Liver (tissue), 9 donors: ENCODE results near the gene TEX14. TPM values are rescaled to one million over a fixed set of nuclear protein-coding genes. Genes with fewer than 3 reads are reported as not detected.

Experiments used
- DNase-seq: peaks from one replicate; pipeline ENCODE4 v3.0.0-alpha.2; 2017; ENCODE audit warnings: low spot score
- H3K27ac ChIP-seq, 2 donors: one replicate each; pipeline ENCODE4 v1.7.0; 2013; ENCODE audit warnings: inconsistent platforms in 2 of 2, low read length in 2 of 2, control low read depth in 1 of 2, low read depth in 1 of 2, mild to moderate bottlenecking in 1 of 2
- H3K27me3 ChIP-seq, 4 donors: one replicate each; pipeline versions ENCODE4 v1.6.1 to v1.7.0; 2013; ENCODE audit warnings: low read length in 3 of 4, inconsistent platforms in 1 of 4, mild to moderate bottlenecking in 1 of 4, moderate library complexity in 1 of 4; ENCODE audit not compliant: control insufficient read depth in 4 of 4, insufficient read depth in 4 of 4
- H3K36me3 ChIP-seq, 4 donors: one replicate each; pipeline versions ENCODE4 v1.6.1 to v1.7.0; 2013; ENCODE audit warnings: low read length in 3 of 4, mild to moderate bottlenecking in 3 of 4, low read depth in 1 of 4, moderate library complexity in 1 of 4; ENCODE audit not compliant: control insufficient read depth in 4 of 4, insufficient read depth in 3 of 4
- H3K4me1 ChIP-seq, 4 donors: one replicate each; pipeline versions ENCODE4 v1.6.1 to v1.7.0; 2013; ENCODE audit warnings: low read length in 3 of 4, mild to moderate bottlenecking in 3 of 4, moderate library complexity in 1 of 4; ENCODE audit not compliant: control insufficient read depth in 4 of 4, insufficient read depth in 4 of 4
- H3K4me3 ChIP-seq, 3 donors: one replicate each; pipeline versions ENCODE4 v1.6.1 to v1.7.0; 2013; ENCODE audit warnings: low read length in 3 of 3, control low read depth in 1 of 3, low read depth in 1 of 3, mild to moderate bottlenecking in 1 of 3
- H3K9ac ChIP-seq, 2 donors: one replicate each; pipeline ENCODE4 v1.7.0; 2013; ENCODE audit warnings: low read length in 2 of 2, mild to moderate bottlenecking in 2 of 2, moderate library complexity in 2 of 2, control low read depth in 1 of 2, low read depth in 1 of 2
- H3K9me3 ChIP-seq, 4 donors: one replicate each; pipeline versions ENCODE4 v1.6.1 to v1.7.0; 2013; ENCODE audit warnings: low read length in 3 of 4; ENCODE audit not compliant: control insufficient read depth in 4 of 4
- CTCF ChIP-seq: fragments of 150-350 bp; IDR thresholded peaks from 2 replicates; pipeline ENCODE4 v1.5.1; 2017; ENCODE audit warnings: improper control_type of control experiment, low read depth, low read length; ENCODE audit not compliant: missing input control
- EGR1 ChIP-seq, 2 donors: IDR thresholded peaks; 2 replicates each; pipeline ENCODE4 v1.6.1; 2016 to 2018; ENCODE audit warnings: antibody characterized with exemption in 2 of 2, low read depth in 2 of 2
- FOXA1 ChIP-seq: IDR thresholded peaks from 2 replicates; pipeline ENCODE4 v1.6.1; 2016; ENCODE audit warnings: antibody characterized with exemption
- GABPA ChIP-seq, 2 donors: IDR thresholded peaks in 1 of 2; conservative IDR thresholded peaks in 1 of 2; 2 replicates each; pipeline ENCODE4 v1.6.1; 2016; ENCODE audit warnings: antibody characterized with exemption in 2 of 2, mild to moderate bottlenecking in 1 of 2, moderate library complexity in 1 of 2
- HNF4A ChIP-seq, 2 donors: conservative IDR thresholded peaks; 2 replicates each; pipeline ENCODE4 v1.6.1; 2016; ENCODE audit warnings: antibody characterized with exemption in 2 of 2, mild to moderate bottlenecking in 2 of 2
- JUND ChIP-seq, 2 donors: IDR thresholded peaks; 2 replicates each; pipeline ENCODE4 v1.6.1; 2016; ENCODE audit warnings: antibody characterized with exemption in 2 of 2
- NR2F2 ChIP-seq: IDR thresholded peaks from 2 replicates; pipeline ENCODE4 v1.6.1; 2016; ENCODE audit warnings: antibody characterized with exemption
- RAD21 ChIP-seq, 2 donors: IDR thresholded peaks; 2 replicates each; pipeline ENCODE4 v1.6.1; 2016; ENCODE audit warnings: antibody characterized with exemption in 2 of 2, mild to moderate bottlenecking in 2 of 2
- SP1 ChIP-seq: IDR thresholded peaks from 2 replicates; pipeline ENCODE4 v1.6.1; 2018; ENCODE audit warnings: antibody characterized with exemption, mild to moderate bottlenecking
- ZBTB33 ChIP-seq: IDR thresholded peaks from 2 replicates; pipeline ENCODE4 v1.6.1; 2016; ENCODE audit warnings: antibody characterized with exemption
- WGBS: extraction: QIAGEN DNeasy Blood & Tissue Kit; methylation state at CpG from one replicate; pipeline ENCODE4 v1.1.7; 2013; 5-methylcytosine and 5-hydroxymethylcytosine counted together
- polyA plus RNA-seq, 2 donors: library from polyadenylated mRNA; stranded (reverse) in 1 of 2; unstranded in 1 of 2; fragments of 200-250 nt in 1 of 2; fragments of >200 nt in 1 of 2; fragmentation: Nextera tagmentation in 1 of 2; extraction: Ambion mirVana in 1 of 2; gene quantifications; one replicate each; pipeline versions ENCODE4 v1.2.1 to v1.2.3, GENCODE V29; 2013 to 2015
- total RNA-seq, 2 donors: library from RNA; depleted of rRNA; stranded (reverse); fragments of >200 nt; gene quantifications; one replicate each; pipeline ENCODE4 v1.2.3, GENCODE V29; 2014
- TF ChIP-seq, protein P1 (sequence below): IDR thresholded peaks from 2 replicates; pipeline ENCODE4 v1.6.1; 2016; ENCODE audit warnings: antibody characterized with exemption, mild to moderate bottlenecking
- donor health status: healthy.
- donor health status: healthy.
- donor health status: healthy.
- donor health status: healthy.
- donor health status: healthy.

TEX14 gene
- total and polyA plus RNA-seq, 4 donors = 0.01 to 0.17 (median 0.13) TPM

DNA sequence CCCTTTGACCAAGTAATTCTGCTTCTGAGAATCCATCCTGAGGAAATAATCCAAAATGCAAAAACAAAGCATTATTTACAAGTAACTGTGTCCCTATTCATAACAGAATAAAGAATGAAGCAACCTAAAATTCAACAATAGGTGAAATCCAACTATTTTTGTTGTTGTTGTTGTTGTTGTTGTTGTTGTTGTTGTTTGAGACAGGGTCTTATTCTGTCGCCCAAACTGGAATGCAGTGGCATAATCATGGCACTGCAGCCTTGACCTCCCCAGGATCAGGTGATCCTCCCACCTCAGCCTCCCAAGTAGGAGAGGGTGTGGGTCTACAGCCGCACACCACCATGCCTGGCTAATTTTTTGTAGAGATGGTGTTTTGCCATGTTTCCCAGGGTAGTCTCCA is 101.5 kb downstream of the TEX14 start:
- Histone ChIP-seq H3K36me3 (no peaks in the 10 kb centered on the region), H3K4me3 (no peak overlapping the region), H3K9me3 (no peaks in the 10 kb centered on the region), H3K27ac (no peak overlapping the region), H3K27me3 (no peaks in the 10 kb centered on the region), H3K9ac (no peak overlapping the region), H3K4me1 (no peaks in the 10 kb centered on the region)
- TF ChIP-seq, protein P1, sequence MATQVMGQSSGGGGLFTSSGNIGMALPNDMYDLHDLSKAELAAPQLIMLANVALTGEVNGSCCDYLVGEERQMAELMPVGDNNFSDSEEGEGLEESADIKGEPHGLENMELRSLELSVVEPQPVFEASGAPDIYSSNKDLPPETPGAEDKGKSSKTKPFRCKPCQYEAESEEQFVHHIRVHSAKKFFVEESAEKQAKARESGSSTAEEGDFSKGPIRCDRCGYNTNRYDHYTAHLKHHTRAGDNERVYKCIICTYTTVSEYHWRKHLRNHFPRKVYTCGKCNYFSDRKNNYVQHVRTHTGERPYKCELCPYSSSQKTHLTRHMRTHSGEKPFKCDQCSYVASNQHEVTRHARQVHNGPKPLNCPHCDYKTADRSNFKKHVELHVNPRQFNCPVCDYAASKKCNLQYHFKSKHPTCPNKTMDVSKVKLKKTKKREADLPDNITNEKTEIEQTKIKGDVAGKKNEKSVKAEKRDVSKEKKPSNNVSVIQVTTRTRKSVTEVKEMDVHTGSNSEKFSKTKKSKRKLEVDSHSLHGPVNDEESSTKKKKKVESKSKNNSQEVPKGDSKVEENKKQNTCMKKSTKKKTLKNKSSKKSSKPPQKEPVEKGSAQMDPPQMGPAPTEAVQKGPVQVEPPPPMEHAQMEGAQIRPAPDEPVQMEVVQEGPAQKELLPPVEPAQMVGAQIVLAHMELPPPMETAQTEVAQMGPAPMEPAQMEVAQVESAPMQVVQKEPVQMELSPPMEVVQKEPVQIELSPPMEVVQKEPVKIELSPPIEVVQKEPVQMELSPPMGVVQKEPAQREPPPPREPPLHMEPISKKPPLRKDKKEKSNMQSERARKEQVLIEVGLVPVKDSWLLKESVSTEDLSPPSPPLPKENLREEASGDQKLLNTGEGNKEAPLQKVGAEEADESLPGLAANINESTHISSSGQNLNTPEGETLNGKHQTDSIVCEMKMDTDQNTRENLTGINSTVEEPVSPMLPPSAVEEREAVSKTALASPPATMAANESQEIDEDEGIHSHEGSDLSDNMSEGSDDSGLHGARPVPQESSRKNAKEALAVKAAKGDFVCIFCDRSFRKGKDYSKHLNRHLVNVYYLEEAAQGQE = no peak
- TF ChIP-seq CTCF (no peak), NR2F2 (no peak), FOXA1 (no peak), ZBTB33 (no peak), HNF4A (conservative IDR thresholded peaks at IDR 0.05) (no peak), GABPA (IDR thresholded peaks at IDR 0.05 in 1 of 2, conservative IDR thresholded peaks at IDR 0.05 in 1 of 2) (no peak), EGR1 (IDR thresholded peaks at IDR 0.05; ENCODE audit: low read depth in 2 of 2) (no peak), SP1 (no peak)
- no peak for DNase-seq
- 78% methylated on average over 2 of the region's 2 CpGs for WGBS

- Histone ChIP-seq H3K4me3 (no peak overlapping the region), H3K27me3 (no peaks in the 10 kb centered on the region), H3K27ac (no peak overlapping the region), H3K9ac (no peak overlapping the region), H3K36me3 (no peaks in the 10 kb centered on the region), H3K9me3 (no peaks in the 10 kb centered on the region), H3K4me1 (no peaks in the 10 kb centered on the region)
- DNase-seq = peak; percentile 76
- TF ChIP-seq JUND (IDR thresholded peaks at IDR 0.05) (no peak), RAD21 (IDR thresholded peaks at IDR 0.05) (peak; percentile 89 to 93), EGR1 (IDR thresholded peaks at IDR 0.05; ENCODE audit: low read depth in 2 of 2) (peak; percentile 50 to 54), NR2F2 (no peak), CTCF (peak; percentile 88)
- 5% methylated on average over 2 of the region's 2 CpGs for WGBS
Observed at GRCh38 chr17:58587713-58588117, 104.1 kb downstream of the TEX14 start.
